PC-9 (cell line): ENCODE results near the gene ARHGAP42.

Experiments
- CTCF ChIP-seq: fragments of 200-600 bp; sonication (generic); conservative IDR thresholded peaks from 2 replicates; pipeline ENCODE4 v1.6.1; 2017; ENCODE audit warnings: mixed run types, antibody characterized with exemption, mild to moderate bottlenecking, moderate library complexity
- EZH2 ChIP-seq: fragments of 200-600 bp; sonication (generic); IDR thresholded peaks from 2 replicates; pipeline ENCODE4 v1.8.0; 2017; ENCODE audit warnings: antibody characterized with exemption, low read depth

GRCh38 chr11:100863080-100863581 lies 176.0 kb downstream of the ARHGAP42 start:
- no peak for TF ChIP-seq CTCF
- TF ChIP-seq EZH2, result no peak
